Lower lobe of right lung (tissue), 2 donors: ENCODE measurements around the gene FUT4. TPM values are rescaled to one million over a fixed set of nuclear protein-coding genes. Genes with fewer than 3 reads are reported as not detected.

Source experiments
- ATAC-seq, 2 donors: fragments of 200-7000 bp; cut with Tn5 transposase; one replicate each; pipeline ENCODE4 v1.9.1; 2020 to 2022; ENCODE audit warnings: mild to moderate bottlenecking in 2 of 2, moderate library complexity in 2 of 2
- DNase-seq: peaks from one replicate; pipeline ENCODE4 v3.0.0-alpha.2; 2020
- H3K27ac ChIP-seq: fragments of 200-600 bp; one replicate; pipeline ENCODE4 v1.8.0; 2022
- H3K27me3 ChIP-seq: fragments of 200-600 bp; one replicate; pipeline ENCODE4 v1.8.0; 2022; ENCODE audit warnings: low read depth
- H3K36me3 ChIP-seq: fragments of 200-600 bp; one replicate; pipeline ENCODE4 v1.8.0; 2022; ENCODE audit warnings: mild to moderate bottlenecking
- H3K4me1 ChIP-seq: fragments of 200-600 bp; one replicate; pipeline ENCODE4 v1.8.0; 2022
- H3K4me3 ChIP-seq: fragments of 200-600 bp; one replicate; pipeline ENCODE4 v1.8.0; 2022; ENCODE audit warnings: mild to moderate bottlenecking
- H3K9me3 ChIP-seq: fragments of 200-600 bp; one replicate; pipeline ENCODE4 v1.8.0; 2022
- intact Hi-C: fragments of 100-400 bp; cut with DNase I; formaldehyde crosslinking; loops from one replicate; pipeline ENCODE4 v1.11.0; 2022
- total RNA-seq: library from RNA; stranded (reverse); fragmentation: NEBNext Ultra II Directional; extraction: Animal tissue kit (Norgen Biotek cat#: 25700); gene quantifications from one replicate; pipeline ENCODE4 v1.2.1, GENCODE V29; 2021
- TF ChIP-seq, protein P1 (sequence below): fragments of 200-600 bp; IDR thresholded peaks from one replicate; pipeline ENCODE4 v1.8.0; 2022; ENCODE audit warnings: antibody characterized with exemption, mild to moderate bottlenecking
- donor health status: DM: no; HTN: yes; CAD: no; lungs with severe emphysema.

The FUT4 gene
- total RNA-seq, 1 donor from 2014 or later, result 7.1 TPM

DNA sequence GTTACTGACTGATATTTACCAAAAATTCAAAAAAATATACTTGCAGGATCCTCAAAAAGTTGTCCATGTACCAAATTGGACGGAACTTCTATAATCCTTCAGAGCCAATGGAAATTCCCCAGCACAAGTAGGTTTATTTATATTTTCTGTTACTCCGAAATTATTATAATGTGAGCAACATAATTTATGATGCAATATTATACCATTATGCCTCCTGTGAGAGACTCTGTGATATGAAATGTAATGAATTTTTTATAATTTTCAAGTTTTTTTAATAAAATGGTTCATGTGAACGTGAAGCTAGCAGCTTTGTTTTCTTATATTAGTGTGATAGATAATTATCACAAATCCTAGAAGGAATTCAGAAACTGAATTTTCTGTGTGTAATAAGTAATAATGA lies 41.7 kb downstream of the FUT4 start:
- Histone ChIP-seq H3K4me1 (peaks cover 8% of the 10 kb centered on the region), H3K36me3 (peaks cover 9% of the 10 kb centered on the region), H3K27ac (no peak overlapping the region), H3K4me3 (no peak overlapping the region), H3K9me3 (no peaks in the 10 kb centered on the region), H3K27me3 (no peaks in the 10 kb centered on the region)
- DNase-seq, result no peak
- intact Hi-C loops, result no loop called here
- TF ChIP-seq, protein P1, sequence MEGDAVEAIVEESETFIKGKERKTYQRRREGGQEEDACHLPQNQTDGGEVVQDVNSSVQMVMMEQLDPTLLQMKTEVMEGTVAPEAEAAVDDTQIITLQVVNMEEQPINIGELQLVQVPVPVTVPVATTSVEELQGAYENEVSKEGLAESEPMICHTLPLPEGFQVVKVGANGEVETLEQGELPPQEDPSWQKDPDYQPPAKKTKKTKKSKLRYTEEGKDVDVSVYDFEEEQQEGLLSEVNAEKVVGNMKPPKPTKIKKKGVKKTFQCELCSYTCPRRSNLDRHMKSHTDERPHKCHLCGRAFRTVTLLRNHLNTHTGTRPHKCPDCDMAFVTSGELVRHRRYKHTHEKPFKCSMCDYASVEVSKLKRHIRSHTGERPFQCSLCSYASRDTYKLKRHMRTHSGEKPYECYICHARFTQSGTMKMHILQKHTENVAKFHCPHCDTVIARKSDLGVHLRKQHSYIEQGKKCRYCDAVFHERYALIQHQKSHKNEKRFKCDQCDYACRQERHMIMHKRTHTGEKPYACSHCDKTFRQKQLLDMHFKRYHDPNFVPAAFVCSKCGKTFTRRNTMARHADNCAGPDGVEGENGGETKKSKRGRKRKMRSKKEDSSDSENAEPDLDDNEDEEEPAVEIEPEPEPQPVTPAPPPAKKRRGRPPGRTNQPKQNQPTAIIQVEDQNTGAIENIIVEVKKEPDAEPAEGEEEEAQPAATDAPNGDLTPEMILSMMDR, result no peak
- no peak for ATAC-seq

DNA sequence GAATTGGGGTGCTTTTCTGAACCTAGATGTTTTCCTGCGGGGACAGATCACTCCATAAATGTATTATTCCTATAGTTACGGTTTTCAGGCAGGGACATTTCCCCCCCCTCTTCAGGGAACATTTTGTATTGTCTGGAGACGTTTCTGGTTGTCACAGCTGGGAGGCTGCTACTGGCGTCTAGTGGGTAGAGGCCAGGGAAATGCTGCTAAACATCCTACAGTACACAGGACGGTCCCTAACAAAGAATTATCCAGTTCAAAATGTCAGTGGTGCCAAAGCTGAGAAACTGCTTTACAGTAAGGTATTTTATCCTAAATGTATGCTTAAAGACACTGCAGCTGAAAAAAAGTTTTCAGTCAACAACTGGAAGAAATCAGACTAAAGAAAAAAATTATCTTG lies 42.8 kb downstream of the FUT4 start:
- intact Hi-C loops, result no loop called here
- ATAC-seq, result no peak
- Histone ChIP-seq H3K4me1 (peaks cover 8% of the 10 kb centered on the region), H3K36me3 (peaks cover 14% of the 10 kb centered on the region), H3K27ac (no peak overlapping the region), H3K27me3 (no peaks in the 10 kb centered on the region), H3K4me3 (no peak overlapping the region), H3K9me3 (no peaks in the 10 kb centered on the region)
- DNase-seq, result no peak
- TF ChIP-seq, protein P1, result no peak

DNA sequence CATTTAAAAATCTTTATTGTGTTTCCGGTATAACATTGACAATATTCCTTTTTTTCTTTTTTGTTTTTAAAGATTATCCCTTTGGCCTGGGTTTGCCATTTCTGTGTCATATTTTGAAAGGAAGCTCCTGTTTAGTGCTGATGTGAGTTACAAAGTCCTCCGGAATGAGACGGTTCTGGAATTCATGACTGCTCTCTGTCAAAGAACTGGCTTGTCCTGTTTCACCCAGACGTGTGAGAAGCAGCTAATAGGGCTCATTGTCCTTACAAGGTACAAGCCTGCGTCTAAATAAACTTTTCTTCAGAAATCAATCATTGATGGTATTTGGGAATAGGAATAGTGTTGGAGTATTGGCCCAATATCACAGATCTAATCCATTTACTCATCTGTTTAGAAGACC lies 43.3 kb downstream of the FUT4 start:
- Histone ChIP-seq H3K4me1 (peaks cover 8% of the 10 kb centered on the region), H3K36me3 (peaks cover 15% of the 10 kb centered on the region), H3K27ac (no peak overlapping the region), H3K4me3 (no peak overlapping the region), H3K27me3 (no peaks in the 10 kb centered on the region), H3K9me3 (no peaks in the 10 kb centered on the region)
- ATAC-seq (no peak), DNase-seq (no peak)
- intact Hi-C loops, result no loop called here
- TF ChIP-seq, protein P1, result no peak

DNA sequence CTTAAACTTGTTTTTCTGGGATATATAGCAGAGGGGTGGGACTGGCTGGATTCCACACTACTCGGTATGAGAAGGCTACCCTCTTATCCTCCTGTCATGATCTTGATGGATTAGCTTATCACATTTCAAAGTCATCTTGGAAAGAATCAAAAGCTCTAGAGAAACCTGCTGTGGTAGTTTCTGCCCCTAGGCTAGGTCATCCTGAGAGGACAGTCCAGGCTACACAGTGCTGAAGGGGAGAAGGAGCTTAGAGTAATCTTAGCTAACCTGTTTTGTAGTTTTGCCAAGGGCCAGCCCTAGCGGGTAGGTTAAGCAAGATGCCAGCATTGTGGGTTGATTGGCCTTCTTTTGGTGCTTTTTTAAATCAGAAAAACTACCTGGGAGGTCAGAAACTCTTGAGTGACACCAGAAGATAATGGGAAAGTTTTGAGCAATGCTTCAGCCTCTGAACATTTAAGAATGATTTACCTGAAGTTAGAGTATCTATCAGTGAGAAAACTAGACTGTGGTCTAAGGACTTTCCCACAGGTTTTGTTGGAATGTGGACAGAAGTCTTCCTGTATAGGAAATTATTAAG lies 44.7 kb downstream of the FUT4 start:
- Histone ChIP-seq H3K4me1 (peaks cover 6% of the 10 kb centered on the region), H3K27me3 (no peaks in the 10 kb centered on the region), H3K4me3 (no peak overlapping the region), H3K9me3 (no peaks in the 10 kb centered on the region), H3K36me3 (peaks cover 15% of the 10 kb centered on the region), H3K27ac (no peak overlapping the region)
- no peak for ATAC-seq
- intact Hi-C loops, result no loop called here
- DNase-seq, result no peak
- TF ChIP-seq, protein P1, result no peak

DNA sequence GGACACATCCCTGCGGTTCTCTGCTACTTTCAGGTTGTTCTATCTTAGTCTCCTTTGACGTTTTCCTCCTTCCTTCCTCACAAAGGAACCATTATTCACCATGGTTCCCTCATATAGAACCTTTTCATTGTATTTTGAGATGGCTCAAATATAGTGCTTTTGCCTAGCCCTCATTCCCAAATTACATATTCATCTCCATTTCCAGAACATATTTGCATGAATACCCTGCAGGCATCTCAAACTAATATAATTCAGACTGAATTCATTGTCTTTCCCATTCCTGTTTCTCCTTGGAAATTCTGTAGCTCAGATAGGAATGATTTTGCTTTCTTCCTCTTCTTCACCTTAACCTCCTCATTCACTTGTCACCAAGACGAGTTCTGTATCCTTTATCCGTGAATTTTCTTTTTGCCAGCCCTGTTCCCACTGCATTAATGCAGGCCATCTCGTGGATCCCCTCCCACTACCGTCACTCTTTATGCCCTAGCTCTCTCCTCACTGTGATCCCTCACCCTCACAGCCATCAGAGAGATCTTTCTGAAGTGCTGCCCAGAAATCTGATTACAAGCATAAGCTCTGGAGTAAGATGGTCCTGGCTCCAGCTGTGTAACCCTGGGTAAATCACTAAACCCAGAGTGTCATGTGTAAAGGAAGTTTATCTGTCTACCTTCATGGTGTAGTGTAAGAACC lies 46.8 kb downstream of the FUT4 start:
- Histone ChIP-seq H3K27me3 (no peaks in the 10 kb centered on the region), H3K9me3 (no peaks in the 10 kb centered on the region), H3K27ac (no peak overlapping the region), H3K4me1 (no peaks in the 10 kb centered on the region), H3K36me3 (peaks cover 17% of the 10 kb centered on the region), H3K4me3 (no peak overlapping the region)
- ATAC-seq (no peak), DNase-seq (no peak)
- intact Hi-C loops, result no loop called here
- TF ChIP-seq, protein P1, result no peak
